Activated CD4-positive, alpha-beta memory T cell treated with anti-CD3 and anti-CD28 coated beads for 36 hours (primary cell): ENCODE data around the gene SUN5. TPM values are rescaled to one million over a fixed set of nuclear protein-coding genes. Genes with fewer than 3 reads are reported as not detected.

Experiments
- CTCF ChIA-PET: fragments of 350-600 bp; sonication (Branson Sonifier 250); formaldehyde crosslinking; loops from one replicate; lab custom pipeline; 2021; ENCODE audit warnings: antibody characterized with exemption, inconsistent platforms; lab: Charles Lee
- POLR2A ChIA-PET: fragments of 350-600 bp; sonication (Branson Sonifier 250); formaldehyde crosslinking; loops from one replicate; lab custom pipeline; 2021; ENCODE audit warnings: antibody characterized with exemption; lab: Charles Lee
- DNase-seq: peaks from one replicate; pipeline ENCODE4 v3.0.0-alpha.2; 2020
- H3K27ac Mint-ChIP-seq: one replicate; pipeline ENCODE4 v1.8.0; 2021; ENCODE audit warnings: mixed read lengths
- H3K27me3 Mint-ChIP-seq: one replicate; pipeline ENCODE4 v1.8.0; 2021; ENCODE audit warnings: mixed read lengths
- H3K36me3 Mint-ChIP-seq: one replicate; pipeline ENCODE4 v1.8.0; 2021; ENCODE audit warnings: mixed read lengths
- H3K4me1 Mint-ChIP-seq: one replicate; pipeline ENCODE4 v1.8.0; 2021; ENCODE audit warnings: low read depth, mixed read lengths
- H3K4me3 Mint-ChIP-seq: one replicate; pipeline ENCODE4 v1.8.0; 2021; ENCODE audit warnings: mild to moderate bottlenecking, mixed read lengths
- H3K9me3 Mint-ChIP-seq: one replicate; pipeline ENCODE4 v1.8.0; 2021; ENCODE audit warnings: mixed read lengths
- intact Hi-C: fragments of 100-400 bp; cut with micrococcal nuclease; formaldehyde crosslinking; loops from one replicate; pipeline ENCODE4 v1.15.1; 2023
- total RNA-seq, 2 experiments: library from RNA; stranded (reverse); gene quantifications; one replicate each; pipeline ENCODE4 v1.2.3, GENCODE V29; 2021

SUN5 gene
- total RNA-seq, 2 experiments from 2014 or later, result not detected

DNA sequence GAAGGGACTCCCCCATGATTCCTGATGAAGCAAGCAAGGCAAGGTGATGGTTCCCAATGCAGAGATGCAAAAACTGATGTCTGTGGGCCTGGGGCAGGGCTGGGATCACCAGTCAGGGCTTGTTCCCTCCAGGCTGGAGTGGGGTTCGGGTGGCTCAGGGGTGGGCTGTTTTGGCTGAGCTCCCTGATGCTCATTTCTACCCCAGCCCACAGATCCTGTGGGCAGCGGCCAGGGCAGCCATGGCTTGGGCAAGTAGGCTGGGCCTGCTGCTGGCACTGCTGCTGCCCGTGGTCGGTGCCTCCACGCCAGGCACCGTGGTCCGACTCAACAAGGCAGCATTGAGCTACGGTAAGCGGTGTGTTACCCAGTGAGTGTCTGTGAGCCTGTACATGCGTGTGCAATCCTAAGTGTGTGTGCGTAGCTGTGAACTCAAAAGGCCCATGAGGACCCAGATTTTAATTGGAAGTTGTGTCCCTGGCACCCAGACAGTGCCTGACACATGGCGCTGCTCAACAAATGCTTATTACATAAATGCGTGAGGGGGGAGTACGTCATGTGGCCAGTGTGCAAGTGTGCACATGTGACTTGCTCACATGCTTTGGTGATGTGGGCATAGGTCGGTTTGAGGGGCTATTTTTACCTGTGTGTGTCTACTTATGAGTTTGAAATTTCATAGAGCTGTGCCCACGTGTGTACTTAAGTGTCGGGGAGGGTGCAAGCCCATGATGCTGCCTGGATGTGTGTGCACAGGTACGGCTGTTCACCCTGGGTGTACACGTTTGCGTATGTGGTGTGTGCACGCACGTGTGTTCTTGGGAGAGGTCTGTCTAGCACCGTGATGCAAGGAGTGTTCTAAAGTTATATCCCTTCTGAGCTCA is 4.3 kb upstream of the SUN5 start:
- POLR2A ChIA-PET, result no interaction called here
- peaks cover 2% of the 10 kb centered on the region for H3K36me3 Mint-ChIP-seq
- H3K9me3 Mint-ChIP-seq, result peaks cover 3% of the 10 kb centered on the region
- peaks cover 4% of the 10 kb centered on the region for H3K4me1 Mint-ChIP-seq
- intact Hi-C loops, result no loop called here
- no peak overlapping the region for H3K27ac Mint-ChIP-seq
- H3K27me3 Mint-ChIP-seq, result no peaks in the 10 kb centered on the region
- DNase-seq, result no peak
- no peak overlapping the region for H3K4me3 Mint-ChIP-seq
- CTCF ChIA-PET, result no interaction called here

DNA sequence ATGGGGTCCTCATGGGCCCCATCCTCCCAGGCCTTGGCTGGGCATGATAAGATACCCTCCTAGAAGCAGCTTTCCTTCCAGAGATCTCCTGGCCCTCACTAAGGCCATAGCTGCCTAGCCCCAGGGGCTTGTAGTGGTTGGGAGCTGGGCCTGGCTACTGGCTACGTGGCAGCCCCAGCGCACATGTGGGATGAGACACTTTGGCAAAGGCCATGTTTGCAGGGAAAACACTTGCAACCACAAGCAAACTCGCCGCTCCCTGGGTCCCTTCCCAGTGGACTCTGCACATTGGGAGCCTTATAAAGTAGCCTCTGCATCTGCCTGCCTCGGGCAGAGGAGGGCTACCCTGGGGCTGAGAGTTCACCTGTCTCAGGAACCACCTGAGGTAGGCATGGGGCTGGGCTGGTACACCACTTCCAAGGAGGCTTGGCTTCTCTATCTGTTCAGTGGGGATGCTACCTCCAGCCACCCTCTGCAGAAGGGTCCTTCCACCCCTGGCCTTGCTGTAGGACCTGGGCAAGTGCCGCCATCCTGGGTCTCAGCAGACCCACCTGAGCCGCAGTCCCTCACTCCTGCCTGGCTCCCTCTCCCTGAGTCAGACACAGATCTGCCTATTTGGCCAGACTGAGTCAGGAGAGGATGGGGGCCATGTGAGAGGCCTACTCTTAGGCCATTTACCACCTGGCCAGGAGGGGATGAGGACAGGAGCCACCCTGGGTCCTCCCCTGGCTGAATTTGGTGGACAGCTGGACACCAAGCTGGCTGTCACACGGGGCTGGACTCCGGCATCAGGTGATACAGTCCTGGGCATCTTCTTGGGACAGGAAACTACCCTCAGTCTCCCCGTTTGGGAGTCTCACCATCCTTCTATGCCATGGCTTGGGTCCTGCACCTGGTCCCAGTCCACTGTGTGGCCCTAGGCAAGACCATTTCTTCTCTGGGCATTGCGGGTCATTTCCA is 3.4 kb upstream of the SUN5 start, which contains the start of gene BPIFB2:
BPIFB2 (plus strand) TSS at position 329 of the 960 bp plus-strand sequence. CDS start 871 bp downstream, outside the sequence.
- H3K27me3 Mint-ChIP-seq, result no peaks in the 10 kb centered on the region
- ChIA-PET POLR2A (no interaction called here), CTCF (interaction anchor here (4.9 kb wide), 1 partner anchor 106 kb away, joined by 64 read pairs; no protein-coding TSS in a partner anchor)
- peaks cover 2% of the 10 kb centered on the region for H3K36me3 Mint-ChIP-seq
- peaks cover 4% of the 10 kb centered on the region for H3K4me1 Mint-ChIP-seq
- peaks cover 3% of the 10 kb centered on the region for H3K9me3 Mint-ChIP-seq
- no peak within 1 kb of the TSS for H3K27ac Mint-ChIP-seq
- H3K4me3 Mint-ChIP-seq, result no peak within 1 kb of the TSS
- no peak for DNase-seq
- intact Hi-C loops, result no loop called here

DNA sequence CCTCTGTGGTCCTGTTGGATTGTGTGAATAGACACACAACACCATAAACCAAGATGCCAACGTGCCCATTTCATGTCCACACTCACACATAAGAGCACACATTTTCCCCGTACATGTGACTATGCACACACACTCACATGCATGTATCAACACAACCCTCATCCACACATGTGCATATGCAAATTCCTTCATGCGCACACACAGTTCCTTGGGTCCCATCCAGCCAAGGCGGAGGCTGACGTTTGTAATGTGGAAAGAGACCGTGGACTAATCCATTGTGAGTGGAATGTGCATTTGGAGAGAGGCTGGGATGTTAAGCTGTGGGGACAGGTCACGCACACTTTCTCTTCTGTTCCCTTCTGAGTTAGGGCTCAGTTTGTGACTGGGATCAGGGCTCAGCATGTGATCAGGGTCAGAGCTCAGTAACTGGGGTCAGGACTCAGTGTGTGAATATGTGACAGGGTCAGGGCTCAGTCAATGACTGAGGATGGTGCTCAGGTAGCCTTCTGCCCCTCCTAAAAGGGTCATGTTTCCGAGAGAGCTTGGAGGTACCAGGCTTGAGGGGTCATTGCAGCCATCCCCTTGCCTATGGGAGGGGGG is 2.6 kb upstream of the SUN5 start:
- no peaks in the 10 kb centered on the region for H3K27me3 Mint-ChIP-seq
- no peak overlapping the region for H3K4me3 Mint-ChIP-seq
- intact Hi-C loops, result no loop called here
- peaks cover 3% of the 10 kb centered on the region for H3K9me3 Mint-ChIP-seq
- no peak for DNase-seq
- ChIA-PET CTCF (interaction anchor here (4.9 kb wide), 1 partner anchor 105 kb away, joined by 64 read pairs; no protein-coding TSS in a partner anchor), POLR2A (no interaction called here)
- peaks cover 2% of the 10 kb centered on the region for H3K36me3 Mint-ChIP-seq
- H3K27ac Mint-ChIP-seq, result no peak overlapping the region
- peaks cover 6% of the 10 kb centered on the region for H3K4me1 Mint-ChIP-seq

DNA sequence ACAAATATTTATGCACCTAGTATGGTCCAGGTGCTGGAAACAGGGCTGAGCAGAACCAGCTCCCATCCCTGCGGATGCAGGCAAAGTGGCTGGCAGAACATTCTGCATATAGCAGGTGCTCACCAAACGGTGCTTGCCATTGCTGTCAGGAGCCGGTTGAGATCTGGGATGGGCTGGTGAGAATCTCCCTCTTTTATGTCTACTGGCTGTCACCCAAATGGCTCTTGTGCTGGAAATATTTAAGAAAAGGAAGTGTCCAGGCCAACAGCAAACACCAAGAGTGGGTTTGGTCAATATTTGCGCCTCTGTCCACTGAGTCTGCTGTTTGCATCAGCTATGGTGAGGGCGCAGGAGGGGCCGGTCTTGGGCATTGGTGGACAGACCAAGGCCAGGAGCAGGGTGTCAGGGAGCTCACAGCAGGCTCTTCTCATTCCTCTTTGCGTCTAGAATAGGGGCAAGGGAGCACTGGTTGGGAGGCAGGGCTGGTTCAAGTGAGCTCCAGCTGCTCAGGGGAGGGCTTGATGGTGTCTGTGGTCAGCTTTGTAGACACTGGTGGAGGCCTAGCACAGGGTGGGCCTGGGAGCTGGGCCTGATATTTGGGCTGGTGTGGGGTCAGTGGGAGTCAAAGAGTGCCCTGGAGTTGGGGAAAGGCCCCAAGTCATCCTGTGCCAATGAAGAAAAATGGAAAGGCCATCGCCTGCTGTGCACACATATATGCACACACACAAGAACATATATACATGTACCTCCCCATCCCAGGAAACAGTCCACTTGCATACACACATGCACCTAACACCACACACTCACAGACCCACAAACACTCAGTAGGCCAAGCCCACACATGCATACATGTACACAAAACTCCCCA is 1.9 kb upstream of the SUN5 start:
- Mint-ChIP-seq H3K4me1 (peaks cover 7% of the 10 kb centered on the region), H3K27ac (no peak overlapping the region), H3K27me3 (no peaks in the 10 kb centered on the region), H3K9me3 (peaks cover 3% of the 10 kb centered on the region), H3K36me3 (peaks cover 2% of the 10 kb centered on the region), H3K4me3 (no peak overlapping the region)
- intact Hi-C loops, result loop anchor here (1.0 to 2.0 kb wide), 3 partner anchors 33 to 104 kb away; no protein-coding TSS in a partner anchor
- no peak for DNase-seq
- POLR2A ChIA-PET, result no interaction called here
- CTCF ChIA-PET, result interaction anchor here (1.0 to 4.9 kb wide), 3 partner anchors 55 to 105 kb away, joined by 3 to 64 read pairs (median 5); no protein-coding TSS in a partner anchor

DNA sequence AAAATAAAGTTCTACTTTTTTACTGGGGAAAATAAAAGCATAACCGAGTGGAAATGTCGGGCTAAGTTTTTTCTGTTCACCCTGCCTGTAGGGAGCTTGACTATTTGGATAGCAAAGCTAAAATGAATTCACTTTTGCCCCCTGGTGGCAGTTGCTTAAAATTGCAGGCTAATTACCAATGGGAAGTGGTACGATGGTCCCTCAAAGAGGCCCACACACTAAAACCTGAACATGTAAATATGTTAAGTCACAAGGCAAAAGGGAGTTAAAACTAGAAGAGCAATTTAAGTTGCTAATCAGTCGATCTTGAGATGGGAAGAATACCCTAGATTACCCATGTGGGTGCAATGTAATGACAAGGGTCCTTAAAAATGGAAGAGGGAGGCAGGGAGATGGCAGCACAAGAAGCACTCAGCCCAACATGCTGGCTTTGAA is 916 bp upstream of the SUN5 start:
- no peak overlapping the region for H3K27ac Mint-ChIP-seq
- CTCF ChIA-PET, result interaction anchor here (0.7 to 4.9 kb wide), 25 partner anchors 9 to 215 kb away, joined by 3 to 64 read pairs (median 4); no protein-coding TSS in a partner anchor

DNA sequence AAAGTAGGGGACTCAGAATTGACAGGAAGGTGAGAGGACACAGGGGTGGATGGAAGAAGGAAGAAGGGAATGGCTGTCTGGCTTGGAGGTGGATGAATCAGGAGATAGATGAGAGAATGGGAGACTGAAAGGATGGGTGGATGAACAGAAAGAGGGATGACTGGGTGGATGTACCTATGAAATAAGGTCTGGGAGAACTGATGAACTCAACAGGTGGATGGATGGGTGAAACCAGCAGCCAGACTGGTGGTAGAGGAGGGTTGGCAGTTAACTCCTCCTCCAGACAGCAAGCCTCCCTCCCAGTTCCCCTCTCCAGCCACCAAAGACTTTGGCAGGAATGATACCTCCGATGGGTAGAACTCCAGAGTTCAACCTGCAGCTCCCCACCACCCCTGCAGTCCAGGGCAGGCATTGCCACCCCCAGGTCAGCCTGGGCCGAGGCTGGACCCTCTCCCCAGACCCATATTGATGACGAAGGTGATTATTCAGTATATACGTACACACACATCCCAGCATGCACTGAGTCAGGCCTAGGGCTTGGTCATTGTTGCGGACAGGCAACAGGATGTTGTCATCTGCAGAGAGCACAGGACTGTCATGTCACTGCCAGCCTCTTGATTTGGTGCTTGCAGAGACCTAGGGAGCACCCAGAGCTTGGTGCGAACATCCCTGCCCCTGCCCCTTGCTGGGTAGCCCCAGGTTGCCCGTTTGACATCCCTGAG is 2.0 kb downstream of the SUN5 start:
- no peaks in the 10 kb centered on the region for H3K27me3 Mint-ChIP-seq
- H3K36me3 Mint-ChIP-seq, result peaks cover 2% of the 10 kb centered on the region
- H3K4me3 Mint-ChIP-seq, result no peak overlapping the region
- H3K4me1 Mint-ChIP-seq, result peaks cover 15% of the 10 kb centered on the region
- intact Hi-C loops, result no loop called here
- peaks cover 3% of the 10 kb centered on the region for H3K9me3 Mint-ChIP-seq
- POLR2A ChIA-PET, result no interaction called here
- no peak overlapping the region for H3K27ac Mint-ChIP-seq
- CTCF ChIA-PET, result interaction anchor here (1.2 to 1.3 kb wide), 2 partner anchors 21 to 100 kb away, joined by 3 to 4 read pairs; no protein-coding TSS in a partner anchor
- DNase-seq, result no peak

More for the DNA sequence above, 916 bp upstream of the SUN5 start:
- DNase-seq, result peak; percentile 25
- POLR2A ChIA-PET, result interaction anchor here (0.9 kb wide), 1 partner anchor 59 kb away, joined by 3 read pairs; no protein-coding TSS in a partner anchor
- intact Hi-C loops, result loop anchor here (1.0 to 2.0 kb wide), 3 partner anchors 32 to 103 kb away; no protein-coding TSS in a partner anchor
- Mint-ChIP-seq H3K9me3 (peaks cover 3% of the 10 kb centered on the region), H3K27me3 (no peaks in the 10 kb centered on the region), H3K36me3 (peaks cover 2% of the 10 kb centered on the region), H3K4me3 (no peak overlapping the region), H3K4me1 (peaks cover 10% of the 10 kb centered on the region)

DNA sequence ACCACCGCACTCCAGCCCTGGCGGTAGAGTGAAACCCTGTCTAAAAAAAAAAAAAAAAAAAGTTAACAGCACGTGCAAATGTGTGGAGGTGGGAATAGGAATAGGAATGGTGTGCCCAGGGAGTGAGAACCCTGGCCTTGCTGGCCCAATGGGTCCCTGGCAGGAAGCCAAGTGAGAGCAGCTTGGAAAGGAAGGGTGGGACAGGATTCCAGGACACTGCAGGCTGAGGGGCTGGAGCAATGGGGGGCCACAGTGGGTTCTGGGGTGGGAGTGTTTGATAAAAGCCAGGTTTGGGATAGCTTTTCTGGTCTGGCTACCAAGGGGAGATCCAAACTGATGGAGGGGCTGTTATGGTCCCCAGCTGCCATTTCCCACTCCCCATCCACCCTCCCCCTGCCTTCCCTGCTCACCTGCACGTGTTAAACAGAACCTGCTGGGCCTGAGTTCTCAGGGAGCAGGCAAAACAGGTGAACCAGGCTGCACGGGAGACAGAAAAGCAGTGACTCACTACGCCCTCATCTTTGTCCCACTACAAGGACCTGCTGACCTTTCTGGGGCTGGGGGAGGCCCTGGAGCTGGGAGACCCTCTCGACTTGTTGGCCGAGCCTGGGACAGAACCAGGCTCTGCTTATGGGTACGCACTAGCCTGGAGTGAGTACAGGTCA is 3.3 kb downstream of the SUN5 start:
- POLR2A ChIA-PET, result no interaction called here
- Mint-ChIP-seq H3K27ac (no peak overlapping the region), H3K4me1 (peaks cover 17% of the 10 kb centered on the region), H3K36me3 (peaks cover 2% of the 10 kb centered on the region), H3K27me3 (no peaks in the 10 kb centered on the region), H3K9me3 (peaks cover 3% of the 10 kb centered on the region), H3K4me3 (no peak overlapping the region)
- intact Hi-C loops, result no loop called here
- CTCF ChIA-PET, result interaction anchor here (1.3 kb wide), 1 partner anchor 99 kb away, joined by 4 read pairs; no protein-coding TSS in a partner anchor
- no peak for DNase-seq

DNA sequence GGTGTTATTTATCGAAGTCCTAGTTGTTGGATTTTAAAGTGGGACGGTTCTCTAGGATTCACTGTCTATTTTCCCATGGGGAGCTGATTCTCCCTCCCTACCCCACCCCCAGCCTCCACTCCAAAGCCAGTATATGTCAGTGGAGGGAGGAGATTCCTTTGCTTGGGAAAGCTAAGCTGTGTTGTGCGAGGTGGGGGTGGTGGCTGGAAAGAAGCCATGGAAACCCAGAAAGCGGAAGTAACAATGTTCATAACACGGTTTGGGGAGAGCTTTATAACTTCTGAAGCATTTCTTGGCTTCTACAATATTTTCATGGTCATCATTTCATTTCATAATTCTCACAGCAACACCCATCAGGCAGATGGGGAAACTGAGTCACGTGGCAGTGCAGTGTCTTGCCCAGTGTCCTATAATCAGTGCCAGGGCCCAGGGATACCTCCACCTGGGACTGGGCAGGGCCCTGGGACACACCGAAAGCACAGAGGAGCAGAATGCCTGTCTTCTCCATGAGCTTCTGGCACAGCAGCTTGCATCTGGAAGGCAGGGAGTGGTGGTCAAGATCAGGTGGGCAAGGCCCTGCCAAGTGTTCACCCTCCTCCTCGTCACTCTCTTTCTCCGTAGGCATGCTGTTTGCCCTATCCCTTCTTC is 4.5 kb downstream of the SUN5 start:
- Mint-ChIP-seq H3K9me3 (peaks cover 11% of the 10 kb centered on the region), H3K4me3 (no peak overlapping the region), H3K4me1 (peaks cover 15% of the 10 kb centered on the region), H3K27me3 (no peaks in the 10 kb centered on the region), H3K27ac (no peak overlapping the region), H3K36me3 (peaks cover 3% of the 10 kb centered on the region)
- ChIA-PET CTCF (no interaction called here), POLR2A (no interaction called here)
- intact Hi-C loops, result no loop called here
- no peak for DNase-seq

DNA sequence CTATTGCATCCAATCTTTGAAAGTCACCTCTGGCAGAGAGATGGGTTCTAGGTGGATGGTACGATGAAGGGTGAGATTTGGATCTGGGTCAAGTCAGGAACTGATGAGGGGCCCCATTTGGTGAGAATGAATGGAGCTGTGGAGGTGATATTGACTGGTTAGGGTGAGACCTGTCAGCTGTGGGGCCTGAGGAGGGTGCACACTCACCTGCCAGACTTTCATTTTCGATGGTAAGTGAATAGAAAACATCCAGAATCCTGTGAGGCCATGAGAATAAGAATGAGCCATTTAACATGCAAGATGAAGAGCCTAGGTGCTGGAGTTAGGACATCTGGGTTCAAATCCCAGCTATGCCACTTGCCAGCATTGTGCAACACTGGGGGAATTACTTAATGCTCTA is 6.8 kb downstream of the SUN5 start:
- ChIA-PET POLR2A (no interaction called here), CTCF (interaction anchor here (1.1 kb wide), 1 partner anchor 21 kb away, joined by 3 read pairs; no protein-coding TSS in a partner anchor)
- no peaks in the 10 kb centered on the region for H3K27me3 Mint-ChIP-seq
- no peak overlapping the region for H3K4me3 Mint-ChIP-seq
- no peak overlapping the region for H3K27ac Mint-ChIP-seq
- peaks cover 15% of the 10 kb centered on the region for H3K9me3 Mint-ChIP-seq
- H3K36me3 Mint-ChIP-seq, result peaks cover 5% of the 10 kb centered on the region
- no peak for DNase-seq
- H3K4me1 Mint-ChIP-seq, result peaks cover 13% of the 10 kb centered on the region
- intact Hi-C loops, result no loop called here
